Neural cell (in vitro differentiated cells): ENCODE data around the gene C16orf90. TPM values are rescaled to one million over a fixed set of nuclear protein-coding genes. Genes with fewer than 3 reads are reported as not detected.

ENCODE experiments used
- H2AFZ ChIP-seq: fragments of 200-600, 300-800 bp; sonication (generic), shearing (Covaris generic); 2 replicates; pipeline ENCODE4 v1.6.0; 2014; ENCODE audit warnings: low read depth, mild to moderate bottlenecking, antibody characterized with exemption, low read length, moderate library complexity
- H3F3A ChIP-seq: fragments of 200-600 bp; shearing (Covaris generic); 2 replicates; pipeline ENCODE4 v1.6.1; 2016; ENCODE audit warnings: mild to moderate bottlenecking, moderate library complexity, mixed read lengths, antibody characterized with exemption, low read length; ENCODE audit not compliant: insufficient read depth, poor library complexity, severe bottlenecking
- H3K27ac ChIP-seq: fragments of 200-600, 300-800 bp; sonication (generic), shearing (Covaris generic); 2 replicates; pipeline ENCODE4 v1.5.1; 2014; ENCODE audit warnings: mild to moderate bottlenecking, low read length, moderate library complexity
- H3K27me3 ChIP-seq: fragments of 300-800, 200-600 bp; sonication (generic), shearing (Covaris generic); 2 replicates; pipeline ENCODE4 v1.6.0; 2014; ENCODE audit warnings: mild to moderate bottlenecking, low read depth, low read length, moderate library complexity; ENCODE audit not compliant: insufficient read depth
- H3K36me3 ChIP-seq: fragments of 300-800, 200-600 bp; sonication (generic), shearing (Covaris generic); 2 replicates; pipeline ENCODE4 v1.5.1; 2014; ENCODE audit warnings: mild to moderate bottlenecking, antibody characterized with exemption, low read length, moderate library complexity; ENCODE audit not compliant: insufficient read depth
- H3K4me2 ChIP-seq: fragments of 300-800, 200-600 bp; sonication (generic), shearing (Covaris generic); 2 replicates; pipeline ENCODE4 v1.6.0; 2014; ENCODE audit warnings: mild to moderate bottlenecking, low read length
- H3K4me3 ChIP-seq: fragments of 300-800, 200-600 bp; sonication (generic), shearing (Covaris generic); 2 replicates; pipeline ENCODE4 v1.5.1; 2014; ENCODE audit warnings: mild to moderate bottlenecking, low read length, moderate library complexity
- H3K79me2 ChIP-seq: fragments of 200-600 bp; shearing (Covaris generic); replicated peaks from 2 replicates; pipeline ENCODE4 v1.6.0; 2014; ENCODE audit warnings: mild to moderate bottlenecking, low read length, moderate library complexity; ENCODE audit not compliant: insufficient read depth
- H3K9ac ChIP-seq: fragments of 300-800, 200-600 bp; sonication (generic), shearing (Covaris generic); 2 replicates; pipeline ENCODE4 v1.6.1; 2016; ENCODE audit warnings: mild to moderate bottlenecking, low read length, mixed read lengths
- H3K9me2 ChIP-seq: fragments of 200-600 bp; shearing (Covaris generic); 2 replicates; pipeline ENCODE4 v1.6.1; 2016; ENCODE audit warnings: mild to moderate bottlenecking, low read length, mixed read lengths; ENCODE audit not compliant: insufficient read depth
- H3K9me3 ChIP-seq: fragments of 200-600, 300-800 bp; sonication (generic), shearing (Covaris generic); 2 replicates; pipeline ENCODE4 v1.6.1; 2016; ENCODE audit warnings: mild to moderate bottlenecking, mixed run types, low read length, moderate library complexity, mixed read lengths
- H4K20me1 ChIP-seq: fragments of 200-600 bp; shearing (Covaris generic); 2 replicates; pipeline ENCODE4 v1.6.1; 2016; ENCODE audit warnings: mild to moderate bottlenecking, mixed run types; ENCODE audit not compliant: insufficient read depth
- CTCF ChIP-seq: fragments of 450-650 bp; IDR thresholded peaks from 2 replicates; pipeline ENCODE4 v1.5.1; 2014; ENCODE audit warnings: antibody characterized with exemption, mild to moderate bottlenecking, moderate library complexity; ENCODE audit not compliant: poor library complexity, severe bottlenecking
- EP300 ChIP-seq: fragments of 450-650 bp; conservative IDR thresholded peaks from 2 replicates; pipeline ENCODE4 v1.6.1; 2014; ENCODE audit warnings: antibody characterized with exemption, mild to moderate bottlenecking, moderate library complexity; ENCODE audit not compliant: poor library complexity, severe bottlenecking
- EZH2 ChIP-seq: fragments of 200-600, 300-800 bp; shearing (Covaris generic), sonication (generic); IDR thresholded peaks from 2 replicates; pipeline ENCODE4 v1.6.1; 2014; ENCODE audit warnings: antibody characterized with exemption, low read length, borderline replicate concordance, mild to moderate bottlenecking; ENCODE audit not compliant: insufficient read depth, poor library complexity, severe bottlenecking
- MXI1 ChIP-seq: fragments of 450-650 bp; conservative IDR thresholded peaks from 2 replicates; pipeline ENCODE4 v1.6.1; 2014; ENCODE audit warnings: antibody characterized with exemption, mild to moderate bottlenecking; ENCODE audit not compliant: poor library complexity, severe bottlenecking
- POLR2AphosphoS5 ChIP-seq: IDR thresholded peaks from 2 replicates; pipeline ENCODE4 v1.6.1; 2012
- RAD21 ChIP-seq: fragments of 450-650 bp; conservative IDR thresholded peaks from 2 replicates; pipeline ENCODE4 v1.6.1; 2014; ENCODE audit warnings: antibody characterized with exemption, mild to moderate bottlenecking, moderate library complexity
- SMC3 ChIP-seq: fragments of 450-650 bp; conservative IDR thresholded peaks from 2 replicates; pipeline ENCODE4 v1.6.1; 2014; ENCODE audit warnings: antibody characterized with exemption, mild to moderate bottlenecking, moderate library complexity; ENCODE audit not compliant: poor library complexity
- TAF1 ChIP-seq: IDR thresholded peaks from 2 replicates; pipeline ENCODE4 v1.6.1; 2012; ENCODE audit warnings: low read depth
- polyA plus RNA-seq: library from polyadenylated mRNA; depleted of rRNA; stranded (reverse); fragments of >200 nt; gene quantifications from 2 replicates; pipeline ENCODE4 v1.2.3, GENCODE V29; 2014
- TF ChIP-seq, protein P1 (sequence below): IDR thresholded peaks from 2 replicates; pipeline ENCODE4 v1.6.1; 2012; ENCODE audit warnings: borderline replicate concordance

The C16orf90 gene
- polyA plus RNA-seq, 1 donor from 2014 or later: not detected

- H3K36me3 ChIP-seq: no peaks in the 10 kb centered on the region
These were observed 38.8 kb upstream of the C16orf90 start for GRCh38 chr16:3534126-3534525.

GRCh38 chr16:3532741-3533140, 37.5 kb upstream of the C16orf90 start:
- Histone ChIP-seq H3K36me3 (no peaks in the 10 kb centered on the region), H3K9me2 (no peaks in the 10 kb centered on the region), H2AFZ (no peak overlapping the region), H3K9ac (no peak overlapping the region), H3K4me3 (no peak overlapping the region), H3K79me2 (no peaks in the 10 kb centered on the region), H4K20me1 (no peaks in the 10 kb centered on the region), H3K27ac (no peak overlapping the region), H3K27me3 (no peaks in the 10 kb centered on the region), H3K9me3 (peaks cover 5% of the 10 kb centered on the region), H3F3A (no peaks in the 10 kb centered on the region), H3K4me2 (no peak overlapping the region)
- TF ChIP-seq RAD21 (no peak), CTCF (no peak), TAF1 (no peak), SMC3 (no peak), MXI1 (no peak)
- TF ChIP-seq, protein P1, sequence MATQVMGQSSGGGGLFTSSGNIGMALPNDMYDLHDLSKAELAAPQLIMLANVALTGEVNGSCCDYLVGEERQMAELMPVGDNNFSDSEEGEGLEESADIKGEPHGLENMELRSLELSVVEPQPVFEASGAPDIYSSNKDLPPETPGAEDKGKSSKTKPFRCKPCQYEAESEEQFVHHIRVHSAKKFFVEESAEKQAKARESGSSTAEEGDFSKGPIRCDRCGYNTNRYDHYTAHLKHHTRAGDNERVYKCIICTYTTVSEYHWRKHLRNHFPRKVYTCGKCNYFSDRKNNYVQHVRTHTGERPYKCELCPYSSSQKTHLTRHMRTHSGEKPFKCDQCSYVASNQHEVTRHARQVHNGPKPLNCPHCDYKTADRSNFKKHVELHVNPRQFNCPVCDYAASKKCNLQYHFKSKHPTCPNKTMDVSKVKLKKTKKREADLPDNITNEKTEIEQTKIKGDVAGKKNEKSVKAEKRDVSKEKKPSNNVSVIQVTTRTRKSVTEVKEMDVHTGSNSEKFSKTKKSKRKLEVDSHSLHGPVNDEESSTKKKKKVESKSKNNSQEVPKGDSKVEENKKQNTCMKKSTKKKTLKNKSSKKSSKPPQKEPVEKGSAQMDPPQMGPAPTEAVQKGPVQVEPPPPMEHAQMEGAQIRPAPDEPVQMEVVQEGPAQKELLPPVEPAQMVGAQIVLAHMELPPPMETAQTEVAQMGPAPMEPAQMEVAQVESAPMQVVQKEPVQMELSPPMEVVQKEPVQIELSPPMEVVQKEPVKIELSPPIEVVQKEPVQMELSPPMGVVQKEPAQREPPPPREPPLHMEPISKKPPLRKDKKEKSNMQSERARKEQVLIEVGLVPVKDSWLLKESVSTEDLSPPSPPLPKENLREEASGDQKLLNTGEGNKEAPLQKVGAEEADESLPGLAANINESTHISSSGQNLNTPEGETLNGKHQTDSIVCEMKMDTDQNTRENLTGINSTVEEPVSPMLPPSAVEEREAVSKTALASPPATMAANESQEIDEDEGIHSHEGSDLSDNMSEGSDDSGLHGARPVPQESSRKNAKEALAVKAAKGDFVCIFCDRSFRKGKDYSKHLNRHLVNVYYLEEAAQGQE: no peak

More at GRCh38 chr16:3534126-3534525, 38.8 kb upstream of the C16orf90 start:
- Histone ChIP-seq H3K79me2 (no peaks in the 10 kb centered on the region), H3K27me3 (no peaks in the 10 kb centered on the region), H3K9me2 (no peaks in the 10 kb centered on the region), H2AFZ (no peak overlapping the region), H3K9ac (no peak overlapping the region), H3K4me3 (no peak overlapping the region), H3K4me2 (no peak overlapping the region), H4K20me1 (no peaks in the 10 kb centered on the region), H3F3A (no peaks in the 10 kb centered on the region), H3K9me3 (no peaks in the 10 kb centered on the region), H3K27ac (no peak overlapping the region)
- TF ChIP-seq TAF1: no peak
- no peak for TF ChIP-seq POLR2AphosphoS5
- no peak for TF ChIP-seq SMC3
- no peak for TF ChIP-seq EZH2
- TF ChIP-seq MXI1: no peak
- TF ChIP-seq, protein P1: no peak
- TF ChIP-seq CTCF: no peak
- no peak for TF ChIP-seq EP300
- no peak for TF ChIP-seq RAD21
